Measurements from ENCODE around the gene PM20D2.

DNA sequence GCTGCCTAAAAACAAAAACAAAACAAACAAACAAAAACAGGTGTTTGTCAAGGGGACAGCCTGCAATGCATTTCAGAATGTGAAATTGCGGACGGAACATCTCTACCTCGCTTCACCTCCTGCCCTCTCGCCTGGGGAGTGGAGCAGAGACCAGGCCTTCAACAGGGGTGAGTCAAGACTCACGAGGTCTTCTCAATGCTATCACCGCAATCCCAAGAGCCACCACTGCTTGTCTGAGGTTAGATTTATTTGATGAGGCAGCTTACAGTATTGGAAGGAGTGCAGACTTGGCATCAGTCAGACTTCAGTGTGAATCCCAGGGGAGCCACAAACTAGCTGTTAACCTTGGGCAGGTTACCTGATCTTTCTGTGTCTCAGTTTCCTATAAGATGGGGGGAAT, 63.6 kb downstream of the PM20D2 start:
- TF ChIP-seq POLR2A (IDR thresholded peaks at IDR 0.05), result no peak
- TF ChIP-seq, protein P1, sequence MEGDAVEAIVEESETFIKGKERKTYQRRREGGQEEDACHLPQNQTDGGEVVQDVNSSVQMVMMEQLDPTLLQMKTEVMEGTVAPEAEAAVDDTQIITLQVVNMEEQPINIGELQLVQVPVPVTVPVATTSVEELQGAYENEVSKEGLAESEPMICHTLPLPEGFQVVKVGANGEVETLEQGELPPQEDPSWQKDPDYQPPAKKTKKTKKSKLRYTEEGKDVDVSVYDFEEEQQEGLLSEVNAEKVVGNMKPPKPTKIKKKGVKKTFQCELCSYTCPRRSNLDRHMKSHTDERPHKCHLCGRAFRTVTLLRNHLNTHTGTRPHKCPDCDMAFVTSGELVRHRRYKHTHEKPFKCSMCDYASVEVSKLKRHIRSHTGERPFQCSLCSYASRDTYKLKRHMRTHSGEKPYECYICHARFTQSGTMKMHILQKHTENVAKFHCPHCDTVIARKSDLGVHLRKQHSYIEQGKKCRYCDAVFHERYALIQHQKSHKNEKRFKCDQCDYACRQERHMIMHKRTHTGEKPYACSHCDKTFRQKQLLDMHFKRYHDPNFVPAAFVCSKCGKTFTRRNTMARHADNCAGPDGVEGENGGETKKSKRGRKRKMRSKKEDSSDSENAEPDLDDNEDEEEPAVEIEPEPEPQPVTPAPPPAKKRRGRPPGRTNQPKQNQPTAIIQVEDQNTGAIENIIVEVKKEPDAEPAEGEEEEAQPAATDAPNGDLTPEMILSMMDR (IDR thresholded peaks at IDR 0.05), result no peak

Data from prostate gland (tissue), 2 donors.